Left ventricle myocardium superior (tissue), 1 donor: Measurements from ENCODE around the gene ST7L. TPM values are rescaled to one million over a fixed set of nuclear protein-coding genes. Genes with fewer than 3 reads are reported as not detected.

ENCODE experiments used
- ATAC-seq: fragments of 200-7000 bp; cut with Tn5 transposase; one replicate; pipeline ENCODE4 v1.9.1; 2020; ENCODE audit warnings: mild to moderate bottlenecking, moderate library complexity
- DNase-seq: peaks from one replicate; pipeline ENCODE4 v3.0.0-alpha.2; 2020
- intact Hi-C: fragments of 100-400 bp; cut with micrococcal nuclease; formaldehyde crosslinking; loops from one replicate; pipeline ENCODE4 v1.11.0; 2022
- total RNA-seq: library from RNA; stranded (reverse); fragmentation: NEBNext Ultra II Directional; extraction: Animal tissue kit (Norgen Biotek cat#: 25700); gene quantifications from one replicate; pipeline ENCODE4 v1.2.1, GENCODE V29; 2021
- donor health status: DM: no; HTN: yes; CAD: no; lungs with severe emphysema.

The ST7L gene
- total RNA-seq, 1 donor from 2014 or later: 12.7 TPM

GRCh38 chr1:112558634-112559033 is 60.3 kb downstream of the ST7L start:
- ATAC-seq (no peak), DNase-seq (no peak)
- intact Hi-C loops: no loop called here

GRCh38 chr1:112557385-112557784 is 61.6 kb downstream of the ST7L start:
- DNase-seq (no peak), ATAC-seq (peak; percentile 54)
- intact Hi-C loops: no loop called here

- ATAC-seq: no peak
Observed at GRCh38 chr1:112554411-112554810, 64.5 kb downstream of the ST7L start.

GRCh38 chr1:112549590-112549989 is 69.4 kb downstream of the ST7L start:
- intact Hi-C loops: no loop called here
- no peak for ATAC-seq

More at GRCh38 chr1:112554411-112554810, 64.5 kb downstream of the ST7L start:
- intact Hi-C loops: no loop called here
- no peak for DNase-seq

GRCh38 chr1:112548547-112548946 is 70.4 kb downstream of the ST7L start:
- intact Hi-C loops: no loop called here
- no peak for DNase-seq

More at GRCh38 chr1:112549590-112549989, 69.4 kb downstream of the ST7L start:
- no peak for DNase-seq

GRCh38 chr1:112546076-112546475 is 72.9 kb downstream of the ST7L start:
- intact Hi-C loops: no loop called here
- ATAC-seq (no peak), DNase-seq (no peak)

More at GRCh38 chr1:112548547-112548946, 70.4 kb downstream of the ST7L start:
- no peak for ATAC-seq

GRCh38 chr1:112544751-112545150 is 74.2 kb downstream of the ST7L start:
- intact Hi-C loops: no loop called here
- ATAC-seq: no peak

GRCh38 chr1:112544011-112544688 is 74.8 kb downstream of the ST7L start:
- ATAC-seq: peak; percentile 45
- intact Hi-C loops: no loop called here
- no peak for DNase-seq

More at GRCh38 chr1:112544751-112545150, 74.2 kb downstream of the ST7L start:
- DNase-seq: no peak

GRCh38 chr1:112542206-112542973 is 76.6 kb downstream of the ST7L start:
- intact Hi-C loops: no loop called here
- DNase-seq: no peak
- no peak for ATAC-seq

- ATAC-seq (no peak), DNase-seq (no peak)
- intact Hi-C loops: no loop called here
Observed at GRCh38 chr1:112541299-112541698, 77.6 kb downstream of the ST7L start.

GRCh38 chr1:112540226-112540794 is 78.6 kb downstream of the ST7L start:
- DNase-seq (no peak), ATAC-seq (peak; percentile 25)
- intact Hi-C loops: no loop called here

- DNase-seq: no peak
- ATAC-seq: no peak
- intact Hi-C loops: no loop called here
Observed at GRCh38 chr1:112538883-112539282, 80.1 kb downstream of the ST7L start.

- DNase-seq (no peak), ATAC-seq (no peak)
- intact Hi-C loops: no loop called here
Observed at GRCh38 chr1:112537456-112537855, 81.5 kb downstream of the ST7L start.

- no peak for ATAC-seq
- intact Hi-C loops: no loop called here
Observed at GRCh38 chr1:112536561-112536960, 82.4 kb downstream of the ST7L start.

GRCh38 chr1:112533029-112533428 is 85.9 kb downstream of the ST7L start:
- intact Hi-C loops: no loop called here
- ATAC-seq: no peak
- DNase-seq: no peak

More at GRCh38 chr1:112536561-112536960, 82.4 kb downstream of the ST7L start:
- DNase-seq: no peak

- DNase-seq (no peak), ATAC-seq (peak; percentile 92)
- intact Hi-C loops: no loop called here
Observed at GRCh38 chr1:112532064-112532463, 86.9 kb downstream of the ST7L start.

GRCh38 chr1:112530832-112531231 is 88.1 kb downstream of the ST7L start:
- ATAC-seq (peak; percentile 53), DNase-seq (no peak)
- intact Hi-C loops: no loop called here

GRCh38 chr1:112529301-112529700 is 89.6 kb downstream of the ST7L start:
- DNase-seq: no peak
- ATAC-seq: no peak
- intact Hi-C loops: no loop called here

- intact Hi-C loops: no loop called here
- DNase-seq (no peak), ATAC-seq (no peak)
Observed at GRCh38 chr1:112528076-112528475, 90.9 kb downstream of the ST7L start.
